Spleen (tissue), 11 donors: ENCODE data around the gene GPR82. TPM values are rescaled to one million over a fixed set of nuclear protein-coding genes. Genes with fewer than 3 reads are reported as not detected.

Source experiments
- DNase-seq: peaks from one replicate; pipeline ENCODE4 v3.0.0-alpha.2; 2020
- H3K27ac ChIP-seq, 8 donors: fragments of 200-600 bp; sonication (generic) in 7 of 8; 1 replicate in 4 of 8; 2 replicates in 4 of 8; pipeline versions ENCODE4 v1.5.0 to v1.8.0; 2016 to 2021; ENCODE audit warnings: inconsistent platforms in 4 of 8, mild to moderate bottlenecking in 4 of 8, moderate library complexity in 1 of 8
- H3K27me3 ChIP-seq, 7 donors: fragments of 200-600 bp; sonication (generic) in 6 of 7; replicated peaks in 1 of 7; 1 replicate in 4 of 7; 2 replicates in 3 of 7; pipeline versions ENCODE4 v1.5.0 to v1.8.0; 2016 to 2021; ENCODE audit warnings: inconsistent platforms in 3 of 7, mild to moderate bottlenecking in 1 of 7
- H3K36me3 ChIP-seq, 6 donors: fragments of 200-600 bp; sonication (generic) in 5 of 6; 1 replicate in 4 of 6; 2 replicates in 2 of 6; pipeline versions ENCODE4 v1.5.0 to v1.8.0; 2016 to 2021; ENCODE audit warnings: inconsistent platforms in 2 of 6
- H3K4me1 ChIP-seq, 6 donors: fragments of 200-600 bp; sonication (generic) in 5 of 6; 1 replicate in 3 of 6; 2 replicates in 3 of 6; pipeline versions ENCODE4 v1.5.0 to v1.8.0; 2016 to 2021; ENCODE audit warnings: inconsistent platforms in 3 of 6
- H3K4me3 ChIP-seq, 8 donors: fragments of 200-600 bp; sonication (generic) in 7 of 8; 1 replicate in 4 of 8; 2 replicates in 4 of 8; pipeline versions ENCODE4 v1.5.0 to v1.8.0; 2016 to 2021; ENCODE audit warnings: inconsistent platforms in 4 of 8, mild to moderate bottlenecking in 4 of 8, moderate library complexity in 2 of 8
- H3K9me3 ChIP-seq, 8 donors: fragments of 200-600 bp; sonication (generic) in 7 of 8; 1 replicate in 4 of 8; 2 replicates in 4 of 8; pipeline versions ENCODE4 v1.5.0 to v1.8.0; 2016 to 2021; ENCODE audit warnings: inconsistent platforms in 4 of 8
- CTCF ChIP-seq, 11 experiments: fragments of 200-600 bp in 7 of 11; fragments of 450-650 bp in 4 of 11; sonication (generic) in 4 of 11; IDR thresholded peaks in 8 of 11; conservative IDR thresholded peaks in 3 of 11; 1 replicate in 7 of 11; 2 replicates in 4 of 11; pipeline versions ENCODE4 v1.4.0 to v1.8.0; 2016 to 2021; ENCODE audit warnings: antibody characterized with exemption in 11 of 11, inconsistent platforms in 4 of 11, mild to moderate bottlenecking in 1 of 11
- POLR2A ChIP-seq, 3 donors: fragments of 450-650 bp; IDR thresholded peaks; one replicate each; pipeline ENCODE4 v1.5.1; 2017; ENCODE audit warnings: antibody characterized with exemption in 3 of 3, mild to moderate bottlenecking in 1 of 3
- POLR2AphosphoS5 ChIP-seq, 3 donors: sonication (generic); formaldehyde crosslinking; IDR thresholded peaks; one replicate each; pipeline ENCODE4 v1.5.1; 2017; ENCODE audit warnings: antibody characterized with exemption in 3 of 3
- WGBS, 5 donors: extraction: QIAGEN DNeasy Blood & Tissue Kit in 3 of 5; methylation state at CpG; one replicate each; pipeline versions ENCODE4 v1.1.5 to v1.1.7; 2013 to 2018; 5-methylcytosine and 5-hydroxymethylcytosine counted together
- intact Hi-C: fragments of 100-400 bp; cut with DNase I; formaldehyde crosslinking; loops from one replicate; pipeline ENCODE4 v1.15.0; 2023; ENCODE audit warnings: low total_unique reads
- polyA plus RNA-seq, 3 donors: library from polyadenylated mRNA; stranded (reverse); fragments of 200-250 nt; gene quantifications; one replicate each; pipeline ENCODE4 v1.2.1, GENCODE V29; 2013
- small RNA-seq, 4 donors: library from RNA; depleted of rRNA; stranded (forward); fragments of <200 nt; gene quantifications; one replicate each; pipeline ENCODE3, GENCODE V24; 2016
- total RNA-seq, 7 donors: library from RNA; depleted of rRNA in 3 of 7; stranded (reverse); fragments of >200 nt in 3 of 7; fragmentation: NEBNext Ultra II Directional in 4 of 7; extraction: Animal tissue kit (Norgen Biotek cat#: 25700) in 4 of 7; gene quantifications; one replicate each; pipeline versions ENCODE4 v1.1.0 to v1.2.1, GENCODE V29; 2016 to 2021
- donor health status: healthy with polysubstance abuse.
- donor health status: DM: no; HTN: no; CAD: no; lungs with moderate emphysema.
- donor health status: DM: no; HTN: no; CAD: no.
- donor health status: Bipolar disorder and iron deficiency.
- donor health status: healthy.
- donor health status: DM: no; HTN: no; CAD: no.
- donor health status: DM: yes; HTN: yes; CAD: no.

GPR82 gene
- total and polyA plus RNA-seq, 10 donors = 0.26 to 1.7 (median 0.49) TPM

DNA sequence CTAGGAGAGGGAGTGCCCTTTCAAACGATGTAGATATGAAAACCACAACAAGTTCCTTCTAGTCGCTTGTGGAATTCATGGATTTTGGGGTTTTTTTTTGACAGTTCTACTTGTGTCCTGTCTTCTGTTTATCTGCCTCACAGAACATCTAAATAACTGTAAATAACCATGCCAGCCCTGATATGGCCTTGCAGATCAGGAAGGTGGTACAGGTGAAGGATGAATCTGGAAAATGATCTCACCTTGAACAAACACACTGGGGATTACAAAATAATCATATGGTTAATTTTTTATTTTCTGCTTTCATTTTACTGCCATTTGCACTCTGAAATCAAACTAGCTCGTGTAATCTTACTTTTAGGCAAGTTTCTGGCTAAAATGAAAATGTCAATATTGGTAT, 37.2 kb downstream of the GPR82 start:
- Histone ChIP-seq H3K9me3 (no peaks in the 10 kb centered on the region), H3K27ac (no peak overlapping the region), H3K4me3 (no peak overlapping the region), H3K27me3 (no peaks in the 10 kb centered on the region), H3K4me1 (no peaks in the 10 kb centered on the region), H3K36me3 (no peaks in the 10 kb centered on the region)
- TF ChIP-seq POLR2AphosphoS5 (IDR thresholded peaks at IDR 0.05) = no peak
- no peak for TF ChIP-seq POLR2A (IDR thresholded peaks at IDR 0.05)
- WGBS, 5 donors = 35 to 54% (median 42%) methylated on average over 3 of the region's 3 CpGs
- intact Hi-C loops = no loop called here
- DNase-seq = no peak

GRCh38 chrX:41761702-41762101, 37.7 kb downstream of the GPR82 start:
- H3K27ac ChIP-seq = no peak overlapping the region
- intact Hi-C loops = no loop called here
- H3K36me3 ChIP-seq = no peaks in the 10 kb centered on the region
- no peaks in the 10 kb centered on the region for H3K4me1 ChIP-seq
- no peak overlapping the region for H3K4me3 ChIP-seq
- H3K9me3 ChIP-seq = no peaks in the 10 kb centered on the region
- TF ChIP-seq POLR2A (IDR thresholded peaks at IDR 0.05) (no peak), POLR2AphosphoS5 (IDR thresholded peaks at IDR 0.05) (no peak)
- no peak for DNase-seq
- no peaks in the 10 kb centered on the region for H3K27me3 ChIP-seq

DNA sequence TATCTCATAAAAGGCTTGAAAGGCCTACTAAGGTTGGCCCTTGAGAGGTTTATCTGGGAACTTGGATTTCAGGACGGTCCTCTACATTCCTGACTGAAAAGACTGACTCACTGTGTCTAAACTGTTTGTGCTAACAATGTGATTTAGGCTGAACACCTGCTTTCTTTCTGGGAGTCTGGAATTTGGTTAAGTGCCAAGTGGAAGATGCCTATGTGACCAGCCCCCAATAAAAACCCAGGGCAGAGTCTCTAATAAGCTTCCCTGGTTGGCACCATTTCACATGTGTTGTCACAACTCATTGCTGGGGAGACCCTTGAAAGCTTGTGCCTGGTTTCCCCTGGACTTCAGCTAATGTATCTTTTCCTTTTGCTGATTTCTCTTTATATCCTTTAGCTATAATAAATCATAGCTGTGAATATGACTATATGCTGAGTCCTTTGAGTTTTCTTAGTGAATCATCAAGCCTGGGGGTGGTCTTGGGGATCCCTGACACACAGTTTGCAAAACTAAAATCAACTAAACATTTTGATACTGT, 55.1 kb downstream of the GPR82 start:
- intact Hi-C loops = no loop called here
- DNase-seq = no peak
- WGBS, 5 donors = 63 to 92% (median 82%) methylated on average over 1 of the region's 1 CpG
- TF ChIP-seq POLR2A (IDR thresholded peaks at IDR 0.05) (no peak), CTCF (IDR thresholded peaks at IDR 0.05 in 8 of 11, conservative IDR thresholded peaks at IDR 0.05 in 3 of 11) (no peak), POLR2AphosphoS5 (IDR thresholded peaks at IDR 0.05) (no peak)
- Histone ChIP-seq H3K27ac (no peak overlapping the region), H3K27me3 (no peaks in the 10 kb centered on the region), H3K9me3 (peaks cover 0 to 3% (median 0%) of the 10 kb centered on the region in 8 donors), H3K4me1 (peaks cover 0 to 7% (median 0%) of the 10 kb centered on the region in 6 donors), H3K4me3 (no peak overlapping the region), H3K36me3 (no peaks in the 10 kb centered on the region)

Small RNA genes lying within 50 kb of the gene (small RNA-seq; reads per million reads assigned to genes)
- gene RN7SL144P = 0 reads per million in 4 donors

Other genes starting within 250 kb of the GPR82 start
- gene GPR34, start 35.2 kb upstream of the GPR82 start, total RNA-seq = 10 to 100 TPM in 6 of 7 donors, 1 to 10 TPM in 1; 7.4 to 45.1 (median 23.7) TPM
- gene GPR34, start 35.2 kb upstream of the GPR82 start, polyA plus RNA-seq = 10 to 100 TPM in 1 of 3 donors, 1 to 10 TPM in 2; 5.5 to 10.1 (median 6.2) TPM
- 10 to 100 TPM; 34.4 to 63.7 (median 47.2) TPM for gene CASK, start 199.4 kb downstream of the GPR82 start, total RNA-seq
- 1 to 10 TPM; 4.7 to 6.1 (median 5.0) TPM for gene CASK, start 199.4 kb downstream of the GPR82 start, polyA plus RNA-seq